Thyroid gland (tissue), 4 donors: ENCODE data around the gene ZBTB12. TPM values are rescaled to one million over a fixed set of nuclear protein-coding genes. Genes with fewer than 3 reads are reported as not detected.

Experiments used
- DNase-seq, 2 donors: peaks; one replicate each; pipeline ENCODE4 v3.0.0-alpha.2; 2019
- H3K27ac ChIP-seq, 3 donors: fragments of 200-600 bp; sonication (generic); 1 replicate in 2 of 3; 2 replicates in 1 of 3; pipeline ENCODE4 v1.5.1; 2016 to 2019; ENCODE audit warnings: mild to moderate bottlenecking in 1 of 3, moderate library complexity in 1 of 3
- H3K27me3 ChIP-seq: fragments of 200-600 bp; sonication (generic); one replicate; pipeline ENCODE4 v1.5.1; 2019
- H3K36me3 ChIP-seq, 2 donors: fragments of 200-600 bp; sonication (generic); one replicate each; pipeline ENCODE4 v1.5.1; 2016 to 2019
- H3K4me1 ChIP-seq, 2 donors: fragments of 200-600 bp; sonication (generic); one replicate each; pipeline ENCODE4 v1.5.1; 2017 to 2019
- H3K4me3 ChIP-seq, 3 donors: fragments of 200-600 bp; sonication (generic); replicated peaks in 1 of 3; 1 replicate in 2 of 3; 2 replicates in 1 of 3; pipeline ENCODE4 v1.5.1; 2016; ENCODE audit warnings: mild to moderate bottlenecking in 1 of 3
- H3K9me3 ChIP-seq: fragments of 200-600 bp; sonication (generic); one replicate; pipeline ENCODE4 v1.5.1; 2017
- POLR2A ChIP-seq, 2 donors: fragments of 450-650 bp; IDR thresholded peaks; one replicate each; pipeline ENCODE4 v1.6.1; 2017; ENCODE audit warnings: antibody characterized with exemption in 2 of 2, mild to moderate bottlenecking in 2 of 2, moderate library complexity in 1 of 2
- WGBS, 2 donors: methylation state at CpG; one replicate each; pipeline ENCODE4 v1.1.5; 2017; 5-methylcytosine and 5-hydroxymethylcytosine counted together
- intact Hi-C: fragments of 100-400 bp; cut with DNase I; formaldehyde crosslinking; loops from one replicate; pipeline ENCODE4 v1.15.1; 2023
- total RNA-seq, 4 donors: library from RNA; depleted of rRNA; stranded (reverse); fragments of >200 nt; gene quantifications; one replicate each; pipeline ENCODE4 v1.2.3, GENCODE V29; 2016
- TF ChIP-seq, protein P1 (sequence below), 6 experiments: fragments of 200-600 bp in 3 of 6; fragments of 450-650 bp in 3 of 6; sonication (generic) in 3 of 6; IDR thresholded peaks; one replicate each; pipeline ENCODE4 v1.5.1; 2016 to 2019; ENCODE audit warnings: antibody characterized with exemption in 6 of 6, mild to moderate bottlenecking in 2 of 6, inconsistent platforms in 1 of 6, moderate library complexity in 1 of 6

ZBTB12 gene
- total RNA-seq, 4 donors from 2014 or later, result 0.94 to 2.9 (median 1.5) TPM

- DNase-seq, result no peak
- Histone ChIP-seq H3K27me3 (no peaks in the 10 kb centered on the region), H3K36me3 (no peaks in the 10 kb centered on the region), H3K27ac (peak overlapping the region; percentile 74 to 87 (median 75)), H3K4me1 (peaks cover 0 to 19% of the 10 kb centered on the region in 2 donors), H3K9me3 (no peaks in the 10 kb centered on the region), H3K4me3 (no peak overlapping the region)
- 81 to 88% methylated on average over 9 of the region's 9 CpGs for WGBS, 2 donors
- TF ChIP-seq, protein P1, sequence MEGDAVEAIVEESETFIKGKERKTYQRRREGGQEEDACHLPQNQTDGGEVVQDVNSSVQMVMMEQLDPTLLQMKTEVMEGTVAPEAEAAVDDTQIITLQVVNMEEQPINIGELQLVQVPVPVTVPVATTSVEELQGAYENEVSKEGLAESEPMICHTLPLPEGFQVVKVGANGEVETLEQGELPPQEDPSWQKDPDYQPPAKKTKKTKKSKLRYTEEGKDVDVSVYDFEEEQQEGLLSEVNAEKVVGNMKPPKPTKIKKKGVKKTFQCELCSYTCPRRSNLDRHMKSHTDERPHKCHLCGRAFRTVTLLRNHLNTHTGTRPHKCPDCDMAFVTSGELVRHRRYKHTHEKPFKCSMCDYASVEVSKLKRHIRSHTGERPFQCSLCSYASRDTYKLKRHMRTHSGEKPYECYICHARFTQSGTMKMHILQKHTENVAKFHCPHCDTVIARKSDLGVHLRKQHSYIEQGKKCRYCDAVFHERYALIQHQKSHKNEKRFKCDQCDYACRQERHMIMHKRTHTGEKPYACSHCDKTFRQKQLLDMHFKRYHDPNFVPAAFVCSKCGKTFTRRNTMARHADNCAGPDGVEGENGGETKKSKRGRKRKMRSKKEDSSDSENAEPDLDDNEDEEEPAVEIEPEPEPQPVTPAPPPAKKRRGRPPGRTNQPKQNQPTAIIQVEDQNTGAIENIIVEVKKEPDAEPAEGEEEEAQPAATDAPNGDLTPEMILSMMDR (IDR thresholded peaks at IDR 0.05), result no peak
- no peak for TF ChIP-seq POLR2A (IDR thresholded peaks at IDR 0.05)
- intact Hi-C loops, result no loop called here
Measured at GRCh38 chr6:31945154-31945506, 43.2 kb upstream of the ZBTB12 start.

GRCh38 chr6:31943742-31944141 is 41.9 kb upstream of the ZBTB12 start:
- H3K4me1 ChIP-seq, result peaks cover 0 to 19% of the 10 kb centered on the region in 2 donors
- WGBS, 2 donors, result 75 to 82% methylated on average over 3 of the region's 3 CpGs
- intact Hi-C loops, result no loop called here

DNA sequence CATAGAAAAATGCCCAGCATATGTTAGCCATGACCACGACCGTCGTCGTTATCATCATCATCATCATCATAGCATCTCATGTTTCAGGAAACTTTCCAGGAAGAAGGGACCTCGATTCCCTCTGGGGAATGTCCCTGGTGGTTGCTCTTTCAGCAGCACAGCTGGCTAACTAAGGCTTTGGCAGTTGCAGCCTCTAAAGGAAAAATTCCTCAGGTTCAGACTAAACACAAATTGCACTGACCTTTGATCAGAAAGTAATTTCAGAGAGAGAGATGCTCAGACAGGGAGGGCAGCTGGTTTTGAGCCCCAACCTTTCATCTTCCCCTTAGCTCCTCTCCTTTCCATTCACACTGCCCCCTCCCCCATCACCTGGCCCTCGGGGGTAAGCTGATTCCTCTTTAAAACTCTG is 38.4 kb upstream of the ZBTB12 start:
- WGBS, 2 donors, result 28 to 32% methylated on average over 6 of the region's 6 CpGs
- intact Hi-C loops, result no loop called here
- Histone ChIP-seq H3K4me1 (peaks cover 0 to 7% of the 10 kb centered on the region in 2 donors), H3K27ac (no peak overlapping the region), H3K36me3 (no peaks in the 10 kb centered on the region), H3K27me3 (no peaks in the 10 kb centered on the region), H3K4me3 (no peak overlapping the region), H3K9me3 (no peaks in the 10 kb centered on the region)
- no peak for DNase-seq
- no peak for TF ChIP-seq POLR2A (IDR thresholded peaks at IDR 0.05)
- TF ChIP-seq, protein P1 (IDR thresholded peaks at IDR 0.05), result no peak

More at GRCh38 chr6:31943742-31944141, 41.9 kb upstream of the ZBTB12 start:
- no peak for DNase-seq
- TF ChIP-seq, protein P1 (IDR thresholded peaks at IDR 0.05), result no peak
- TF ChIP-seq POLR2A (IDR thresholded peaks at IDR 0.05), result no peak
- Histone ChIP-seq H3K27ac (no peak overlapping the region), H3K27me3 (no peaks in the 10 kb centered on the region), H3K9me3 (no peaks in the 10 kb centered on the region), H3K36me3 (no peaks in the 10 kb centered on the region), H3K4me3 (no peak overlapping the region)

GRCh38 chr6:31935823-31936222 is 33.9 kb upstream of the ZBTB12 start:
- intact Hi-C loops, result no loop called here
- H3K9me3 ChIP-seq, result no peaks in the 10 kb centered on the region
- 80 to 88% methylated on average over 9 of the region's 9 CpGs for WGBS, 2 donors
- no peaks in the 10 kb centered on the region for H3K27me3 ChIP-seq
- DNase-seq, result no peak
- H3K36me3 ChIP-seq, result no peaks in the 10 kb centered on the region
- H3K4me1 ChIP-seq, result no peaks in the 10 kb centered on the region
- H3K4me3 ChIP-seq, result no peak overlapping the region
- TF ChIP-seq POLR2A (IDR thresholded peaks at IDR 0.05), result no peak
- TF ChIP-seq, protein P1 (IDR thresholded peaks at IDR 0.05), result no peak
- H3K27ac ChIP-seq, result no peak overlapping the region

GRCh38 chr6:31935021-31935420 is 33.1 kb upstream of the ZBTB12 start:
- H3K4me1 ChIP-seq, result no peaks in the 10 kb centered on the region
- H3K36me3 ChIP-seq, result no peaks in the 10 kb centered on the region
- H3K27ac ChIP-seq, result no peak overlapping the region
- H3K9me3 ChIP-seq, result no peaks in the 10 kb centered on the region
- intact Hi-C loops, result no loop called here
- H3K27me3 ChIP-seq, result no peaks in the 10 kb centered on the region
- WGBS, 2 donors, result 69 to 82% methylated on average over 3 of the region's 3 CpGs
- TF ChIP-seq, protein P1 (IDR thresholded peaks at IDR 0.05), result no peak
- TF ChIP-seq POLR2A (IDR thresholded peaks at IDR 0.05), result no peak
- DNase-seq, result no peak
- no peak overlapping the region for H3K4me3 ChIP-seq
